ENCODE measurements around the gene LRRC47.

The LRRC47 gene

GRCh38 chr1:3746830-3747521, 49.3 kb downstream of the LRRC47 start:
- DNase-seq (ENCODE audit: low spot score): peak; percentile 94

GRCh38 chr1:3746389-3746829, 49.9 kb downstream of the LRRC47 start:
- no peak for DNase-seq (ENCODE audit: low spot score)

GRCh38 chr1:3745590-3746381, 50.5 kb downstream of the LRRC47 start:
- DNase-seq (ENCODE audit: low spot score): no peak

- no peak for DNase-seq (ENCODE audit: low spot score)
Measured at GRCh38 chr1:3745071-3745470, 51.2 kb downstream of the LRRC47 start.

- no peak for DNase-seq (ENCODE audit: low spot score)
Measured at GRCh38 chr1:3744646-3745045, 51.7 kb downstream of the LRRC47 start.

- DNase-seq (ENCODE audit: low spot score): no peak
Measured at GRCh38 chr1:3743826-3744225, 52.5 kb downstream of the LRRC47 start.

DNA sequence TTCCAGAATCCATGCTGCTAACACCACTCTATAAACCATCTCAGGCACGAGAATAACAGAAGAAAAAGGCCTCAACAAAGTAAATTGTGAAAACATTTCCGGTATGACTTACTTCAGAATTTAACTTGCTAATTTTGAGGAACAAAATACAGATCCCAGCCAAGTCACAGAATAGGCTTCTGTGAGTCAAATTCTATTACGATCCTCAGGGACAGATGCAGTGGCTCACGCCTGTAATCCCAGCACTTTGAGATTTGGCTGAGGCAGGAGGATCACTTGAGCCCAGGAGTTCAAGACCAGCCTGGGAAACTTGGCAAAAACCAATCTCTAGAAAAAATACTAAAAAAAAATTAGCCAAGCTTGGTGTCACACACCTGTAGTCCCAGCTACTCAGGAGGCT, 52.9 kb downstream of the LRRC47 start:
- DNase-seq (ENCODE audit: low spot score): no peak

DNA sequence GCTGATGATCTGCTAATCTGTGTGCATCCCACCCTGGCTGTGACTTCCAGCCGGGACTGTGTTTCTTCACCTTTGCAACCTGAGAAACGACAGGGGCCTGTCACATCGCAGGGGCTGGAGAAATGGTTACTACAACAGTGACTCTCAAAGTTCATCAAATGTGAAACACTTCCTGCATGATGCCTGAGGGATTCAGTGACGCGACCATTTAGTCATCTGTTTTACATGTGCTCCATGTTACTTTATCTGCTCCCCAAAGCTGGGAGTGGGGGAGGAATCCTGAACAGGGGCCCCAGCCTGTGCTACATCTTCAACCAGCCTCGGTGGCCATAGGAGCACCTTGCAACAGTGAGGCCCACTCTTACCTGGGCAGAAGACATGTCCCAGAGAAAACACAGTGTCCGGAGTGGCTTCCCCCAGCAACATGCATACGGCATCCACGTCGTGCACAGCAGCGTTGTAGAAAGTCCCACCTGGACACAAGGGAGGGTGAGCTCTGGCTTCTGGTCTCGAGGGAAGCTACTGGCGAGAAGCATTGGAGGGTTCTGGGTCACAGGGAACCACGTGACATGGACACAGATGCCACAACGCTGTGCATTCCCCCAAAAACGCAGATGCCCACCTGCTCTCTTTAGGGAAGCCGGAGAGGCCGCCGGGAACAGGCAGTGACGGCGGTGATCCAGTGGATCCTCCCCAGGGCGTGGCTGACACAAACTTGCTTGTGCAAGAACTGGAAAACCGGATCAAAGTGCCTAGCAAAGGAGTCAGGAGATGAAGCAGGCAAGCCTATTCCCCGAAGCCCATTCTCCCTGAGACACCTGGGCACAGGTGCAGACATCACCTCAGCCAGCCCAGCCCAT, 53.6 kb downstream of the LRRC47 start:
- no peak for DNase-seq (ENCODE audit: low spot score)

GRCh38 chr1:3741566-3742438, 54.5 kb downstream of the LRRC47 start:
- DNase-seq (ENCODE audit: low spot score): no peak

GRCh38 chr1:3740752-3741151, 55.5 kb downstream of the LRRC47 start:
- no peak for DNase-seq (ENCODE audit: low spot score)

DNA sequence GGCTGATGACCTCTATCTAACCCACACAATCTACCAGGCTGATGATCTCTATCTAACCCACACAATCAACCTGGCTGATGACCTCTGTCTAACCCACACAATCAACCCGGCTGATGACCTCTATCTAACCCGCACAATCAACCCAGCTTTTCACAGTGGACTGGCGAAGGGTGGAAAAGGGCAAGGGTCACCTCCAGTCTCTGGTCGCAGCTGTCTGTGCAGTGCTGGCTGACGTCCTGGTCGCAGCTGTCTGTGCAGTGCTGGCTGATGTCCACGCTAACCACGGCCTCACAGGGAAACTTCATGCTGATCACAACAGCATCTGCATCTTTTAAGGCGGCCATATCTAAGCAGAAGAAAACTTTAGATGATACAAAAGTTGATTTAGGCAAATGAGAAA, 56.3 kb downstream of the LRRC47 start:
- DNase-seq (ENCODE audit: low spot score): no peak

GRCh38 chr1:3738943-3739342, 57.4 kb downstream of the LRRC47 start:
- no peak for DNase-seq (ENCODE audit: low spot score)

DNA sequence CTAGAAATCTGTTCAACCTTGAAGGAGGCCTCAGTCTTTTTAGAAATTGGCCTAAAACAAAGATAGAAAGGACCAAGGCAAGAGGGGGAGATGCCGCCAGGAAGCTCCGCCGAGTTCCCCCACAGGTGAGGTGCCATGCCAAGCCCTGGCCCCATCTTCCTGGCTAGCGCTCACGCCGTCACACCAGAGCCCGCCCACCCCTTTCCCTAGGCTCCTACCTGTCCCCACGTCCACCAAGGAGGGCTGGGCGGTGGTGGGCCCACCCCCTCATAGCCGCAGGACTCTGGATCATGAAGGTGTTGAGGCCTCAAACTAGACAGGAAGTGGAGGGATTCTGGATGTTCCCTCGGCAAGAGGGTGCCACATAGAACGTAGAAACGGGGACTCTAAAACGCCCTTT, 59.6 kb downstream of the LRRC47 start:
- DNase-seq (ENCODE audit: low spot score): no peak

DNA sequence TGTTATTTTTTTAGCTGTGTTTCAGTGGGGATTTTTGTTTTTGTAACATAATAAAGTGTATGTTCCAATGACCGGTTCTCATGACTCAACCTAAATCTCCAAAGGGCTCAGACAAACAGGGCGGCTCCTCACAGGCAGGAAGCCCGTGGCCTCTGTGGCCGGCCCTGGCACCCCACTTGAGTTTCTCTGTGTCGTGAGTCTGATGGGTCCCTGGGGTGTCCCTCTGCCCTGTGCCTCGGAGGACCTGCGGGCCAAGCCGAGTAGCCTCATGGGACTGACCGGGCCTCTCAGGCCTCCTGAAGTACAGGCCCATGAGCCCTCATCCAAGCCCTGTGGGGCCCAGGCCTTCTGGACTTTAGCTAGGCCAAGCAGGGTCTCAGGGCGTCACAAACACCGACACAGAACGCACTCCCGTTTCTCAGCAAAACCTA, 60.2 kb downstream of the LRRC47 start:
- no peak for DNase-seq (ENCODE audit: low spot score)

GRCh38 chr1:3735688-3736087, 60.6 kb downstream of the LRRC47 start:
- no peak for DNase-seq (ENCODE audit: low spot score)

DNA sequence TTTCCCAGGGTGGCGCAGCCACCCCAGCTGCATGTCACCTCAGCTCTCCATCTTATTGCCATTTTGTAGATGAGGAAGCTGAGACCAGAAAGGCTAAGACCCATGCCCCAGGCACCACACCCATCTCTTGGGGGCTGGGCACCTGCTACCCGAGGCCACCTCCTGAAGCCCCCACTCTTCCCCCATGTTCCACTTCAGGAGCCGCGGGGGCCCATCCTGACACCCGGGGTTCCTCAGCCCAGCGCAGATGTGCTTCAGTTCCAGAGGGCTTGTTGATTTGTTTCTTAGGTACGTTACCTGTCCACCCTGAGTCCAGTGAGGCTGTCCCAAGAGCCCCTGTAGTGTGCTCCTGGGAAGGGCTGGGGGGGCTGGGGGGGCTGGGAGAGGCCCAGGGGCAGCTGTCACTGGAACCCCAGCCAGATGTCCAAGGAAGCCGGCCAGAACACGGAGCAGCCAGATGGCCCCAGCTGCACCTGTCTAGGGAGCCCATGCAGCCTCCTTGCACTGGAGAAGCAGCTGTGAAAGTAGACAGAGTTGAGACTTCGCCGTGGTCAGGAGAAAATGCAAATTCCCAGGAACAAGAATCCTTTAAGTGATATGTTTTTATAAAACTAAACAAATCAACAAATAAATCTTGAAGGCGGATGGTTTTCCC, 61.1 kb downstream of the LRRC47 start:
- DNase-seq (ENCODE audit: low spot score): no peak

DNA sequence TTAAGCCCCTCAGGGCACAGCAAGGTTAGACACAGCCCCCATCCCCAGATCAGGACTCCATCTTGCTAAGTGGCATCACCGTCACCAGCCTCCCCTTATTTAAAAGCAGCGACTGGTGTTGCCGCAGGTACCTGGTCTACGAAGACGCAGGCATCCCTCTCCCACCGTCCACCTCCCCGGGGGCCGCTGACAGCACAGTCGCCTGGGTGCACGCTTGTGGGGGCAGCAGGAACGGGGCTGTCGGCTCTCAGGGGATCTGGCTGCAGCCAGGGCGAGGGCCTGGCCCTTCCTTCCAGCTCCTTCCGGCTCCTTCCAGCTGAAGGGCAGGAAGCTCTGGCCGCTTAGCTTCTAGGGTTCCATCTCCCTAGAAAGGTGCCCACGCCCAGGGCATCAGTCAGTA, 61.7 kb downstream of the LRRC47 start:
- no peak for DNase-seq (ENCODE audit: low spot score)

- DNase-seq (ENCODE audit: low spot score): no peak
Measured at GRCh38 chr1:3733883-3734589, 62.3 kb downstream of the LRRC47 start.

DNA sequence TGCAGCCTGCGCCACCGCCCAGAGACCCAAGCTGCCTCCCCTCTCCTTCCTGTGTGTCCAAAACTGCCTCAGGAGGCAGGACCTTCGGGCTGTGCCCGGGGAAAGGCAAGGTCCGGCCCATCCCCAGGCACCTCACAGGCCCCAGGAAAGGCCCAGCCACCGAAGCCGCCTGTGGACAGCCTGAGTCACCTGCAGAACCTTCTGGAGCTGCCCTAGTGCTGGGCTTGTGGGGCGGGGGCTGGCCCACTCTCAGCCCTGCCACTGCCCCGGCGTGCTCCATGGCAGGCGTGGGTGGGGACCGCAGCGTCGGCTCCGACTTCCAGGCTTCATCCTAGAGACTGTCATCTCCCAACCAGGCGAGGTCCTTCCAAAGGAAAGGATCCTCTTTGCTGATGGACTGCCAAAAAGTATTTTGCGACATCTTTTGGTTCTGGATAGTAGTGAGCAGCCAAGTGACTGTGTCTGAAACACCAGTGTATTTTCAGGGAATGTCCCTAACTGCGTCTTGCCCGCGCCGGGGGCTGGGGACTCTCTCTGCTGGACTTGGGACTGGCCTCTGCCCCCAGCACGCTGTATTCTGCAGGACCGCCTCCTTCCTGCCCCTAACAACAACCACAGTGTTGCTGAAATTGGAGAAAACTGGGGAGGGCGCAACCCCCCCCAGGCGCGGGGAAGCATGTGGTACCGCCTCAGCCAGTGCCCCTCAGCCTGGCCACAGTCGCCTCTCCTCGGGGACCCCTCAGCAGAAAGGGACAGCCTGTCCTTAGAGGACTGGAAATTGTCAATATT, 63.0 kb downstream of the LRRC47 start:
- DNase-seq (ENCODE audit: low spot score): no peak

Measured in ecto neural progenitor cell (in vitro differentiated cells).